HEK293T (cell line): ENCODE results near the gene PPP1R12B.

ENCODE experiments used
- FOXM1 ChIP-seq: fragments of 450-650 bp; IDR thresholded peaks from 2 replicates; pipeline ENCODE4 v1.6.1; 2017; ENCODE audit warnings: mild to moderate bottlenecking, borderline replicate concordance
- HDGF ChIP-seq: fragments of 450-650 bp; IDR thresholded peaks from 2 replicates; pipeline ENCODE4 v1.6.1; 2017; ENCODE audit warnings: antibody characterized with exemption, borderline replicate concordance
- SP1 ChIP-seq: fragments of 450-650 bp; IDR thresholded peaks from 2 replicates; pipeline ENCODE4 v1.6.1; 2017
- TF ChIP-seq, protein P1 (sequence below): fragments of 450-650 bp; IDR thresholded peaks from 2 replicates; pipeline ENCODE4 v1.6.1; 2016

DNA sequence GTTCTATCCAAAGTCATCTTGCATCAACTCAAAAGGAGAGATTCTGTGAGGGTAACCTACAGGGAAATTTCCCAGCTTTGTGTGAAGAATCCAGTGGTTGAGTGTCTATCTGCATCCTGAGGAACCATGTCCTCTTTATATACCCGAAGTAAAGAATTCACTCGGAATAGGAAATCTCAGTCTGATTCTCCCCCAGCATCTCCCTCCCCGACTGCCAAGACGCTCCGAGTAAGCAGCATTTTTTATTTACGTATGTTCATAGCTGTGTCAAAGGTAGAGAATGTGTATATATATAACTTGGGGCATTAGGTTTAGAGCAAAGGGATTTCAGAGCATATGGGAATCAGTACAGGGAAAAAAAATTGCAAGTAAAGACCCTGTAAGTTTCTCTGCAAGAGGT, 191.5 kb downstream of the PPP1R12B start:
- no peak for TF ChIP-seq SP1
- TF ChIP-seq, protein P1, sequence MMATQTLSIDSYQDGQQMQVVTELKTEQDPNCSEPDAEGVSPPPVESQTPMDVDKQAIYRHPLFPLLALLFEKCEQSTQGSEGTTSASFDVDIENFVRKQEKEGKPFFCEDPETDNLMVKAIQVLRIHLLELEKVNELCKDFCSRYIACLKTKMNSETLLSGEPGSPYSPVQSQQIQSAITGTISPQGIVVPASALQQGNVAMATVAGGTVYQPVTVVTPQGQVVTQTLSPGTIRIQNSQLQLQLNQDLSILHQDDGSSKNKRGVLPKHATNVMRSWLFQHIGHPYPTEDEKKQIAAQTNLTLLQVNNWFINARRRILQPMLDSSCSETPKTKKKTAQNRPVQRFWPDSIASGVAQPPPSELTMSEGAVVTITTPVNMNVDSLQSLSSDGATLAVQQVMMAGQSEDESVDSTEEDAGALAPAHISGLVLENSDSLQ = no peak
- TF ChIP-seq HDGF = no peak
- TF ChIP-seq FOXM1 = no peak
